ENCODE results near the gene APOL5. TPM values are rescaled to one million over a fixed set of nuclear protein-coding genes. Genes with fewer than 3 reads are reported as not detected.

APOL5 gene
- total RNA-seq, 1 donor = not detected

GRCh38 chr22:35727436-35727835 is 9.8 kb downstream of the APOL5 start:
- no peak overlapping the region for H3K4me3 ChIP-seq (ENCODE audit: low read depth, low read length)
- TF ChIP-seq, protein P1, sequence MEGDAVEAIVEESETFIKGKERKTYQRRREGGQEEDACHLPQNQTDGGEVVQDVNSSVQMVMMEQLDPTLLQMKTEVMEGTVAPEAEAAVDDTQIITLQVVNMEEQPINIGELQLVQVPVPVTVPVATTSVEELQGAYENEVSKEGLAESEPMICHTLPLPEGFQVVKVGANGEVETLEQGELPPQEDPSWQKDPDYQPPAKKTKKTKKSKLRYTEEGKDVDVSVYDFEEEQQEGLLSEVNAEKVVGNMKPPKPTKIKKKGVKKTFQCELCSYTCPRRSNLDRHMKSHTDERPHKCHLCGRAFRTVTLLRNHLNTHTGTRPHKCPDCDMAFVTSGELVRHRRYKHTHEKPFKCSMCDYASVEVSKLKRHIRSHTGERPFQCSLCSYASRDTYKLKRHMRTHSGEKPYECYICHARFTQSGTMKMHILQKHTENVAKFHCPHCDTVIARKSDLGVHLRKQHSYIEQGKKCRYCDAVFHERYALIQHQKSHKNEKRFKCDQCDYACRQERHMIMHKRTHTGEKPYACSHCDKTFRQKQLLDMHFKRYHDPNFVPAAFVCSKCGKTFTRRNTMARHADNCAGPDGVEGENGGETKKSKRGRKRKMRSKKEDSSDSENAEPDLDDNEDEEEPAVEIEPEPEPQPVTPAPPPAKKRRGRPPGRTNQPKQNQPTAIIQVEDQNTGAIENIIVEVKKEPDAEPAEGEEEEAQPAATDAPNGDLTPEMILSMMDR (IDR thresholded peaks at IDR 0.05; ENCODE audit: insufficient read depth, low read depth, low read length) = no peak
- peak; percentile 46 for DNase-seq (ENCODE audit: low read depth)

DNA sequence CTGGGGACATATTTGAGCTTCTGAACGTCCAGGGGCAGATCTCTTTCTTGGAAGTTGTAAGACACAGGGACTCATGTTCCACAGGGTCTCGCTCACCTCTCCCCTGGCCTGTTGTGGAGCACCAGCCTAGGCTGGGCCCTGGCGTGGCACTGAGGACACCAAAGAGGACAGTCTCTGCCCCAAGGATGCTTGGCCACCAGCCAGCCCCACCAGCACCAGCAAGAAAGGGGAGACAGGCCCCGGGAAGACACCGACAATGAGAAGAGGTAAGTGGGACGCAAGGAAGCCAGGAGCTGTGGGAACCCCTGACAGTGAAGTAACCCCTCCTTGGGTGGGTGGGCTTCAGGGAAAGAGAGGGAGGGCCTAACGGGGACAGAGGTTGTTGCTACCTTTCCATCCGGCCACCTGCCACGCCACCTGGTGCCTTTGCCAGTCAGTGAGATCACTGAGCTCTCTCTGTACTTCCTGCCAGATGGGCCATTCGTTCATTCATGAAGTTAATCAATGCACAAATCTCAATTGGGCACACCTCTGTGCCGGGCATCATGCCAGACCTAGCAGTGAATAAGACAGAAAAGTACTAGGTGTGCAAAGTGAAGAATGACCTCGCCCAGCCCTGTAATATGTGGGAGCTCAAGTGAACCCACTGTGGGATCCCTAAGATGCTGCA is 11.1 kb downstream of the APOL5 start:
- no peak for DNase-seq (ENCODE audit: low read depth)
- TF ChIP-seq, protein P1 (IDR thresholded peaks at IDR 0.05; ENCODE audit: insufficient read depth, low read depth, low read length) = no peak
- no peak overlapping the region for H3K4me3 ChIP-seq (ENCODE audit: low read depth, low read length)

DNA sequence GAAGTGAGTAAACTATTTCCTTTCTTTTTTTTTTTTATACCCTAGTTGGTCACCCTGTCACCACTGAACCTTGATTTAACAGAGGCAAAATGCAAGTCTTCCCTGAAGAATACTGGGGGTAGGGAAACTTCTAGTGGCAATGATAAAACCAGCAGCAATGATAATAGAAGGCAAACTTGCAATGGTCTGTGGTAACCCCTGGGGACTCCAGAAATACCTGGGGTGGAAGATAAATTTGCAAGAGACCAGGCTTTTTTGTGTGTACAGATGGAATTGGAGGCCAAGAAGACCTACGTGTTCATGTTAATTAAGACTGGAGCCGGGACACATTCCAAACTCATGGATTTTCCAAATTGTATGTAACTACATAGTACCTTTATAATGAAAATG is 11.6 kb downstream of the APOL5 start:
- TF ChIP-seq, protein P1 (IDR thresholded peaks at IDR 0.05; ENCODE audit: insufficient read depth, low read depth, low read length) = no peak
- no peak for DNase-seq (ENCODE audit: low read depth)
- no peak overlapping the region for H3K4me3 ChIP-seq (ENCODE audit: low read depth, low read length)

DNA sequence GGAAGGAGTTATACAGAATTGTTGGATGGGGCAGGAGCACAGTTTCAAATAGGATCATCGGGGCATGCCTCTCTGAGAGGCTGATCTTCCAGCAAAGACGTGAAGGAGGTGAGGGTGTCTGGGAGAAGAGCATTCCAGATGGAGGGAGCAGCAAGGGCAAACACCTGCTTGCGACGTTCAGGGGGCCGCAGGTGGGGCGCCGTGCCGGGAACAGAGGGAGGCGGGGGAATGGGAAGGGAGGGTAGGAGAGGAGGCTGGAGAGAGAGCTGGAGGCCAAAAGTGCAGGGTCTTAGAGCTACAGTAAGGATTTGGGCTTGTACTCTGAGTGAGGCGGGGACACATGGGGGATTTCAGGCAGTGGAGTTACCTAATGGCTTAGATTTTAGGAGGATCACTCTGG is 13.6 kb downstream of the APOL5 start:
- DNase-seq (ENCODE audit: low read depth) = no peak
- TF ChIP-seq, protein P1 (IDR thresholded peaks at IDR 0.05; ENCODE audit: insufficient read depth, low read depth, low read length) = no peak

GRCh38 chr22:35732116-35732515 is 14.4 kb downstream of the APOL5 start:
- no peak overlapping the region for H3K4me3 ChIP-seq (ENCODE audit: low read depth, low read length)
- TF ChIP-seq, protein P1 (IDR thresholded peaks at IDR 0.05; ENCODE audit: insufficient read depth, low read depth, low read length) = no peak
- no peak for DNase-seq (ENCODE audit: low read depth)

More for the DNA sequence above, 13.6 kb downstream of the APOL5 start:
- H3K4me3 ChIP-seq (ENCODE audit: low read depth, low read length) = no peak overlapping the region

DNA sequence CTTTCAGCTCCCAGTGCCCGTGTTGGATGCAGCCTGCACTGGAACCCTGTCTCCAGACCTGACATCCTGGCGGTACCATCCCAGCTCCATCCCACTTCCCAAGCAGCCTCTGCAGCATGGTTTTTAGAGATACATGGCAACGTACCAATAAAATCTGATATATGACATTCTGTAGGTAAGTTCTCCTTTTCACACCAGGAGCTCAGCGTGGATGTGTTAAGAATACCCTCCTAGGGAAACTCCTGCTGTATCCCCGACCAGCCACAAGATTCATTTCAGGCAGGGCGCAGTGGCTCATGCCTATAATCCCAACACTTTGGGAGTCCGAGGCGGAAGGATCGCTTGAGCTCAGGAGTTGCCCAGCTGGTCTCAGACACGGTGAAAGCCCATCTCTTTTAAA is 15.4 kb downstream of the APOL5 start:
- no peak overlapping the region for H3K4me3 ChIP-seq (ENCODE audit: low read depth, low read length)
- TF ChIP-seq, protein P1 (IDR thresholded peaks at IDR 0.05; ENCODE audit: insufficient read depth, low read depth, low read length) = no peak
- DNase-seq (ENCODE audit: low read depth) = no peak
